SIG-M5 (cell line): ENCODE data around the gene TEDC2.

Experiments
- DNase-seq: peaks from one replicate; lab custom pipeline; 2025; lab: John Stamatoyannopoulos, UW

Gene TEDC2

GRCh38 chr16:2496223-2497115, 36.6 kb downstream of the TEDC2 start:
- DNase-seq = no peak

GRCh38 chr16:2497116-2497630, 37.3 kb downstream of the TEDC2 start:
- DNase-seq = no peak

- no peak for DNase-seq
Observed at GRCh38 chr16:2497695-2498484, 38.0 kb downstream of the TEDC2 start.

GRCh38 chr16:2498531-2499253, 38.8 kb downstream of the TEDC2 start:
- no peak for DNase-seq

- DNase-seq = no peak
Observed at GRCh38 chr16:2499454-2499853, 39.5 kb downstream of the TEDC2 start.

- no peak for DNase-seq
Observed at GRCh38 chr16:2499890-2500429, 40.1 kb downstream of the TEDC2 start.

- DNase-seq = no peak
Observed at GRCh38 chr16:2500430-2500917, 40.6 kb downstream of the TEDC2 start.

GRCh38 chr16:2500918-2501750, 41.2 kb downstream of the TEDC2 start:
- no peak for DNase-seq

GRCh38 chr16:2501946-2502895, 42.3 kb downstream of the TEDC2 start:
- DNase-seq = no peak

- no peak for DNase-seq
Observed at GRCh38 chr16:2505695-2506094, 45.8 kb downstream of the TEDC2 start.

GRCh38 chr16:2507052-2507659, 47.2 kb downstream of the TEDC2 start:
- no peak for DNase-seq

- no peak for DNase-seq
Observed at GRCh38 chr16:2507665-2508064, 47.8 kb downstream of the TEDC2 start.

- DNase-seq = no peak
Observed at GRCh38 chr16:2508722-2509400, 49.0 kb downstream of the TEDC2 start.

GRCh38 chr16:2511128-2511800, 51.4 kb downstream of the TEDC2 start:
- no peak for DNase-seq

- DNase-seq = no peak
Observed at GRCh38 chr16:2511996-2512734, 52.3 kb downstream of the TEDC2 start.

- DNase-seq = no peak
Observed at GRCh38 chr16:2512735-2513404, 53.0 kb downstream of the TEDC2 start.
